ENCODE data around the gene DLG2. TPM values are rescaled to one million over a fixed set of nuclear protein-coding genes. Genes with fewer than 3 reads are reported as not detected.

DLG2 gene
- total RNA-seq, 3 donors from 2014 or later (not counting 1 experiment from before 2014, with no cell fraction given), result 1.7 to 2.9 (median 2.2) TPM

DNA sequence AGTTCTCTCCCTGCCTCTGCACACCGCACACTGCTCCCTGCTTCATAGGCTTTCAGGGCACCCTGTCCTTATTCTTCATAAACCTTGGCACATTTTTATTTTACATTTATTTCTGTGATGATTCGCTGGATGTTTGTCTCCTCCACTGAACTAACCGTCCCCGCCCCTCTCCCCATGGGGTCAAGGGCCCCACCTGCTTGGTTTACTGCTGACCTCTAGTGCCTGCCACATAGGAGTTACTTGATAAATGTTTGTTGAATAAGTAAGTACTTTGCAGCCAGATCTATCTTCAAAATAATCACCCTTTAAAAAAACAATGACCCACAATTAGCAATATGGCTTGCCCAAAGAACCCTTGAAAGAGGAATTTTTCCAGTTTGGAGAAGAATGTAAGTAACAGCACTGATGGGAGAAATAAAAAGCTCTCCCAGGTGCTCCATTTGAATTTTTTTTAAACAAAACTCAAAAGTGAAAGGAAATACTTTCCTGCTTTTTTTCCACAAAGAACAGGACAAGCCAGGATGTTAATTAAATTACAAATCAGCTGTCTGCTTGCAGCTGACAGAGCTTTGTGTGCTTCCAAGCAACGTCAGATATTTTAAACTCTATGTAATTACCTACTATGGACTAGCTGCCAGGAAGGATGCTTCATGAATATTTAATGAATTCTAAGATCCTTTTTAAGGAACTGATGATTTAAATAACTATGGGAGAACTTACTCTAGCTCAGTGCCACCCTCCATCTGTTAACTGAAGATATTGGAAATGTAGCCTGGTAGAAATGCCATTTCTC is 1083.6 kb downstream of the DLG2 start:
- intact Hi-C loops (cut with micrococcal nuclease), result no loop called here
- no peak for ATAC-seq
- TF ChIP-seq CTCF (IDR thresholded peaks at IDR 0.05), result no peak
- Histone ChIP-seq H3K27me3 (ENCODE audit: control insufficient read depth, insufficient read depth, low read length) (no peaks in the 10 kb centered on the region), H3K4me3 (ENCODE audit: low read length) (no peak overlapping the region), H3K36me3 (ENCODE audit: control insufficient read depth, insufficient read depth, low read length) (no peaks in the 10 kb centered on the region), H3K9me3 (ENCODE audit: control insufficient read depth, insufficient read depth, low read length) (no peaks in the 10 kb centered on the region), H3K27ac (ENCODE audit: low read length) (no peak overlapping the region), H3K4me1 (ENCODE audit: control insufficient read depth, insufficient read depth, low read length) (no peaks in the 10 kb centered on the region)
- no peaks in the 10 kb centered on the region for H3K36me3 Mint-ChIP-seq
- H3K4me1 Mint-ChIP-seq, result no peaks in the 10 kb centered on the region
- 86% methylated on average over 4 of the region's 5 CpGs for WGBS (ENCODE audit: insufficient coverage)
- no peak overlapping the region for H3K4me3 Mint-ChIP-seq
- peaks cover 11 to 12% of the 10 kb centered on the region in 2 donors for H3K9me3 Mint-ChIP-seq
- H3K27me3 Mint-ChIP-seq (ENCODE audit: low read depth in 2 of 2), result no peaks in the 10 kb centered on the region
- no peak for DNase-seq
- H3K27ac Mint-ChIP-seq, result no peak overlapping the region

DNA sequence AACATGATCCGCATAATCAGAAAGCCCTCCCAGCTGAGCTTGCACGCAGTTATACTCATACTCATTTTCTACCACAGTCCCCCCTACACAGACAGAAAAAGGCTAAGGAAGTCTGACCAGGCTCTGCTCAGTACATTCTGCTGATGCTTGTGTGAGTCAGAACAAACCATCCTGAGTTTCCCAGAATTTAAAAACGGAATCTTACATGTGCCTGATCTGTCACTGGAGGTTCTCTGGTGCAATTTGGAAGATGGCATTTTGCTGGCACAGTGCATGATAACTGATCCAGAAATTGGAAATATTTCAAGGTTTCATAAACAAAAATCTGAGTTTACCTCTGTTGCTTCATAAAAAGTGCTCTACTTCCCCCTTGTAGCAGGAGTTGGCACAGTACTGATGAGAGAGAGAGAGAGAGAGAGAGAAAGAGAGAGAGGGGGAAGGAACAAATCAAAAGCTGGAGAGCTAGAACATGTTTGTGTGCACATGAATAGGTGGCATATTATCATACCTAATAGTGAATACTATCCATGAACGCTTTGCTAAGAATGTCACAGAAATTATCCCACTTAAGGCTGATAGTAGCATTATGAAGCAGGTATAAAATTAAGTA is 1085.3 kb downstream of the DLG2 start:
- Mint-ChIP-seq H3K4me1 (no peaks in the 10 kb centered on the region), H3K4me3 (no peak overlapping the region), H3K27ac (no peak overlapping the region), H3K9me3 (peaks cover 9 to 13% of the 10 kb centered on the region in 2 donors), H3K36me3 (no peaks in the 10 kb centered on the region), H3K27me3 (ENCODE audit: low read depth in 2 of 2) (no peaks in the 10 kb centered on the region)
- no peak for ATAC-seq
- Histone ChIP-seq H3K27ac (ENCODE audit: low read length) (no peak overlapping the region), H3K9me3 (ENCODE audit: control insufficient read depth, insufficient read depth, low read length) (no peaks in the 10 kb centered on the region), H3K27me3 (ENCODE audit: control insufficient read depth, insufficient read depth, low read length) (no peaks in the 10 kb centered on the region), H3K4me1 (ENCODE audit: control insufficient read depth, insufficient read depth, low read length) (no peaks in the 10 kb centered on the region), H3K4me3 (ENCODE audit: low read length) (no peak overlapping the region), H3K36me3 (ENCODE audit: control insufficient read depth, insufficient read depth, low read length) (no peaks in the 10 kb centered on the region)
- intact Hi-C loops (cut with micrococcal nuclease), result no loop called here
- 85% methylated on average over 3 of the region's 4 CpGs for WGBS (ENCODE audit: insufficient coverage)
- DNase-seq, result no peak
- TF ChIP-seq CTCF (IDR thresholded peaks at IDR 0.05), result no peak

GRCh38 chr11:84536456-84536855 is 1090.7 kb downstream of the DLG2 start:
- no peak for TF ChIP-seq CTCF (IDR thresholded peaks at IDR 0.05)
- no peaks in the 10 kb centered on the region for H3K36me3 Mint-ChIP-seq
- Histone ChIP-seq H3K9me3 (ENCODE audit: control insufficient read depth, insufficient read depth, low read length) (no peaks in the 10 kb centered on the region), H3K36me3 (ENCODE audit: control insufficient read depth, insufficient read depth, low read length) (no peaks in the 10 kb centered on the region), H3K27me3 (ENCODE audit: control insufficient read depth, insufficient read depth, low read length) (no peaks in the 10 kb centered on the region), H3K27ac (ENCODE audit: low read length) (no peak overlapping the region), H3K4me1 (ENCODE audit: control insufficient read depth, insufficient read depth, low read length) (no peaks in the 10 kb centered on the region), H3K4me3 (ENCODE audit: low read length) (no peak overlapping the region)
- peaks cover 4 to 5% of the 10 kb centered on the region in 2 donors for H3K9me3 Mint-ChIP-seq
- H3K27ac Mint-ChIP-seq, result no peak overlapping the region
- H3K4me3 Mint-ChIP-seq, result no peak overlapping the region
- no peaks in the 10 kb centered on the region for H3K4me1 Mint-ChIP-seq
- ATAC-seq (no peak), DNase-seq (no peak)
- no peaks in the 10 kb centered on the region for H3K27me3 Mint-ChIP-seq (ENCODE audit: low read depth in 2 of 2)
- WGBS (ENCODE audit: insufficient coverage), result 88% methylated on average over 3 of the region's 3 CpGs
- intact Hi-C loops (cut with micrococcal nuclease), result no loop called here
